GM15510 (cell line): ENCODE data around the gene RNF208.

Source experiments
- POLR2A ChIP-seq: IDR thresholded peaks from 3 replicates; pipeline ENCODE4 v1.6.1; 2011; ENCODE audit warnings: borderline replicate concordance; ENCODE audit not compliant: insufficient read length; ENCODE audit errors: extremely low read depth

RNF208 gene

GRCh38 chr9:137254624-137255447 lies 32.8 kb upstream of the RNF208 start, which contains the start of gene NELFB:
NELFB (plus strand) TSS chr9:137255327.
- TF ChIP-seq POLR2A = peak; percentile 83

DNA sequence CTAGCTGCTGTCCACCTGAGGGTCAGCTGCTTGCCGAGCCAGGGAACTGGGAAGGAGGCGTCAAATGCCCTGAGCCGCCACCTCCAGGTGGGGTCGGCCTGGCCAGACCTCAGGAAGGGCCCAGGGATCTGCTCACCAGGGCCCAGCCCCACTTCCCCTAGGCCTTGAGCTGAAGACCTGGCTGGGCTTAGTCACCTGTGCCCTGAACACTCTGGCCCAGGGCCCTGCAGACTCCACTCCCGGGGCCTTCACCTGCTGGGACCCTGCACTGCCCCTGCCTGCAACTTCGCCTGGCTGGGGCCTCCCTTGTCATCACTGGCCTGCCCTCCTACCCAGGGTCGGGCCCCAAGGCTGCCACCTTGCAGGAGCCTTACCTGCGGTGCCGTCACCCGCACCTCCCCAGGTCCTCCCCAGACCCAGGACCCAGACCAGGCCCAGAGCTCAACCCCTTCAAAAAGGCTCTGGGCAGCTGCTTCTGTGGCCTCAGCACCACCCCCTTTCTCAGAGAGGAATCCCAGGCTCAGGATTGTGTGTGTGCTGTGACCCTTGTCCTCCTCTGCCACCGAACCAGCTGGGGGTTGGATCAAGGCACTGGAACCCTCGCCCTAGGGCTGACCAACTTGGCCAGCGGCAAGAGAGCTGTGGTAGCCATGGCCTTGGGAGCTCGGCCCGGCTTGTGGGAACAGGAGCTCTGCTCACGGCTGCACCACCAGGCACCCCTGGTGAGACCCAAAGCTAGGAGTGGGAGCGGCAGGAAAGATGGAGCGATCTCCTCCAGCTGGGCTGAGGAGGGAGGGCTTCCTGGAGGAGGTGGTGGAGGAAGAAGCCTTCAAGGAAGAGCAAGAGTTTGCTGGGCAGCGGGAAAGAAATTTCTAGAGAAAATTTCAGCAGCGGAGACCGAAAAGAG lies 31.9 kb upstream of the RNF208 start:
- TF ChIP-seq POLR2A = no peak

DNA sequence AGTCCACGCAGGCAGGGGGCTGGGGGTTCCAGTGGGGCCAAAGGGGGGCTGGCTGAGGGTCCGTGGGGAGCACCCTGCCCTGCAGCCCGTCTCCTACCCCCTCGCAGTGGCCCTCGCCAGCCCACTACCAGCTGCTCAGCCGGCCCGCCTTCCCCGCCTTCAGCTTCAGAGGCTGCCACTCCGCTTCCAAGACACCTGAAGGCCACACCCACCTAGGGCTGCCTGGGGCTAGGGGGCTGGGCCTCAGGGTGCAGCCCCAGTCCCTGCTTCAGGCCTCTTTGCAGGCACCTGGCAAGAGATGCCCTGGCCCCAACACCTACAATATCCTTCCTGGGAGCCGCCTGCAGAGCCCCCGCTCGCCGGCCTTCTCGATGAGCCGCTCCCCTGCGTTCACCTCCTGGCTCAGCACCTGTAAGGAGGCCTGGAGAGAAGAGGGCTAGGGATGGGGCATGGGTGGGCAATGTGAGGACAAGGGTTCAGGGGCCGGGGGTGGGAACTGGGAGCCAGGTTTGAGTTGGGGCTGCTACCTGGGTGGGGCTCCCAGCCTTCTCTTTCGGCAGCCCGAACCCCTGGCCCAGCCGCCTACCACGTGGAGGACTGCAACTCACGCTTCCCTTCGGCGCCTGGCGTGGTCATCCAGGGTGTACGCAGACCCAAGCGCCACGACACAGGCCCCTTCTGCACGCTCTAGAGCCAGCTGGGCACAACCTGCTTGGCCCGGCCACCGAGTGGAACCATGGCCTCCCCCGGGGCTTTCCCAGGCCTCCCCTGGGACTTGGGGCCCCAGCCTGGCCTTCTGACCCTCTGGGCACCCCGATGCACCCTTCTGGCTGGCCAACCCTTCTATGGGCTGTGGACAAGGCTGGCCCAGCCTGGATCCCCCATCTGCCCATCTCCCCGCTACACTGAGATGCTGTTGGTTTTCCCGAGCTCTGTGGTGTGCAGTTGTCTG lies 30.8 kb upstream of the RNF208 start:
- TF ChIP-seq POLR2A = no peak

DNA sequence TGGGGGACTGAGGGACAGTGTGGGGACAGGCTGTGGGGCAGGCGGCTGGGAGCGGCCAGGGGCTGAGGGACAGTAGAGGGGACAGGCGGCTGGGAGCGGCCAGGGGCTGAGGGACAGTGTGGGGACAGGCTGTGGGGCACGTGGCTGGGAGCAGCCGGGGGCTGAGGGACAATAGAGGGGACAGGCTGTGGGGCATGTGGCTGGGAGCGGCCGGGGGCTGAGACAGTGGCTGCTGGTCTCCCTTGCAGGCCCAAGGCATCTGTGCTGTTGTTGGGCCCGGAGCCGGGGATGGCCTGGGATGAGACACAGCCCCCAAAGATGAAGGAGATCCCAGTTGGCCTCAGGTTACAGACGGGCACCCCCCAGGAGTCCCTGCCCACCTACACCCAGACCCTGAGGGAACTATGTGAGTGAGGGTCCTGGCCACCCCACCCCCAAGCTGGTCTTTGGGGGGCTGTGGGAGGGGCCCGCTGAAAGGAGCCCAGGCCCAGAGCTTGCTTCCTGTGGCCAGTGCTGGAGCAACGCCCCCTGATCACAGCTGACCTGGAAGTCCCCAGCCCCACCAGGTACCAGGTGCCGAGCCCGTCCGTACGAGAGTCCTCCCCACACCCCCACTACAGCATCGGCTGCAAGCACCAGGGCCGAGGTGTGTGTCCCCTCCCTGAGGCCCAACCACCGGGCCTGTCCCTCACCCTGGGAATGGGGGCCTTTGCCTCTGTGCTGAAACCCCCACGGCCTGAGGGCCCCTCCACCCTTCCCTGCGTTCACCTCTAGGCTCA lies 29.6 kb upstream of the RNF208 start:
- no peak for TF ChIP-seq POLR2A

DNA sequence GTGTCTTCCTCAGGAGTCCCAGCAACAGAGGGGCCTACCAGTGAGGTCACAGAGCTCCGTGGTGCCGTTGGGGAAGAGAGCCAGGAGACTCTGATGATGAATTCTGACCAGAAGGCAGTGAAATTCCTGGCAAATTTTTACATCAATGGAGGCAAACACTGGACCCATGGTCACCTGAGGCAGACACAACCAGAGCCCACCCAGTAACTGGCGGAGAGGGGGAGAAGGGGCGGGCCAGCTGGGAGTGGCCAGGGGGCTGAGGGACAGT lies 29.1 kb upstream of the RNF208 start, which contains the start of gene STPG3:
TSS of gene STPG3 (plus strand) at position 93 of the 268 bp plus-strand sequence. CDS start at position 94, 1 bp downstream.
- no peak for TF ChIP-seq POLR2A

GRCh38 chr9:137250329-137251193 lies 28.5 kb upstream of the RNF208 start:
- TF ChIP-seq POLR2A = no peak

DNA sequence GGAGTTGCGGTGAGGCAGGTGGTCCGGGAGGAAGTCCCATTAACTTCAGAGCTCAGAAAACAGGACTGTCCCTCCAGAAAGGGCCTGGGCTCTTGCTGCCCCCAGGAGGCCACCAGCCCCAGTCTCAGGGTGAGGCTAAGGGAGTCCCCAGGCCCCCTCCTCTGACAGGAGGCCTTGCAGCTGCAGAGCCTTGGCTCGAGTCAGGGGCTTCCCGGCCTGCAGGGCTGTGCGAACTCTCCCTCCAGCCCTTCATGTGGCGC lies 25.8 kb upstream of the RNF208 start:
- TF ChIP-seq POLR2A = no peak

DNA sequence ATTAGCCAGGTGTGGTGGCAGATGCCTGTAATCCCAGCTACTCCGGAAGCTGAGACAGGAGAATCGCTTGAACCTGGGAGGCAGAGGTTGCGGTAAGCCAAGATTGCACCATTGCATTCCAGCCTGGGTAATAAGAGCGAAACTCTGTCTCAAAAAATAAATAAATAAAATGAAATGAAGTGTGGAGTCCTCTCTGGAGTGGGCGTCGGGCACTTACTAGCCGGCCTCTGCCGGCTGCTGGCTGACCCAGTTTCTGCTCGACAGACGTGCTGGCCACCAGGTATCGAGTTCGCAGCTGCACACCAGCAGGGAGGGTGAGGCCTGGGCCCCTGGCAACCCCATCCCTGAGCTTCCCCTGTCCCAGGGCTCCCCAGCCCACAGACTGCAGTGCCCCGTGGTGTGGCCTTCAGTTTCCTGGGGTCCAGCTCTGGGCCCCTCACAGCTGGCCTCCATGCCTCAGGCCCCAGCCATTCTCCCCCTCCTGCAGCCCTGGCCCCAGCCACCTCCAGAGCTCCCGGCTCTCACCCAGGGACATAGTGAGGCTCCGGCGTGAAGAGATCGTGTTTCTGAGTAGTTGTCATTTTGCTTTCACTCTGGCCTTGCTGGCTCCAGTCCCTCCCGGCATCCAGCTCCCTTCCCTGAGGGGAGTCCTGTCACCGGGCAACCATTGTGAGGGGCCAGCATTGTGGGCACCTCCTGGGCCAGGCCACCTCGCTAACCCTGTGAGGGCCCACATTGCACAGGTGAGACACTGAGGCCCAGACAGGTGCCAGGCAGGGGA lies 25.3 kb upstream of the RNF208 start:
- TF ChIP-seq POLR2A = no peak

- TF ChIP-seq POLR2A = no peak
Observed at GRCh38 chr9:137245450-137246421, 23.7 kb upstream of the RNF208 start.

GRCh38 chr9:137244486-137245449 lies 22.7 kb upstream of the RNF208 start:
- TF ChIP-seq POLR2A = no peak

DNA sequence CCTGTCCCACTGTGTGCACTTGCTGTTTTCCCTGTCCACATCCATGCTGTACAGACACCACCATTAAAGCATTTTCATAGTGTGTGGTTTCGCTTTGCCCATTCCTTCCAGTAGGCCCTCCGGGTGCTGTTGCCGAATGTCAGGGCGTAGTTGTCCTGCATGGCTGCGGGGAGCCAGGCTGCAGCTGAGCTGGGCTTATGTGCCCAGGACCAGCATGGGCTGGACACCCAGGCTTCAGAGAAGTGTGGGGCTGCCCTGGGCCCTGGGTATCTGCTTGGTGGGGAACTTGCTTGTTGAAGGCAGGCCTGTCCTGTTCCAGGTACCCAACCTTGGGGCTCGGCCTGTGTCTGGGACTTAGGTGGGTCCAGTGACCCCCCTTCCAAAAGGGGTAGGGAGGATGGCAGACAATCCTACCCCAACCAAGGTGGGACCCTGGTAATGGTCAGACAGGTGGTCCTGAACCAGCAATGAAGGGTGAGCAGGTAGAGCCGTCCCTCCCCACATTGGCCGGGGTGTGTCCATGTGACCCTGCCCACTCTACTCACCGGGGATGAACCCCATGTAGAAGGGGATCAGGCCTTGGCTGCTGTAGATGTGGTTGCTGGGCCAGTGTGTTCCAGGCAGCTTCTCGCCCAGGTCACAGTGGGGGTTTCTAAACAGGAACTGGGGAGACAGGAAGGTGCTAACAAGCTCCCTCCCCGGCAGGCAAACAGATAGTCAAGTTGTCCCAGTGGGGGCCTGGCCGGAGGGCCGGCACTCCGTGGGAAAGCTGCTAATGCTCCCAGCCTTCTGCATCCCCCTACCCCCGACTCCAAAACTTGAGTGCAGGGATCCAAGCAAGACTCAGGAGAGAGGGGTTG lies 21.8 kb upstream of the RNF208 start:
- peak; percentile 40 for TF ChIP-seq POLR2A
